GM19455 (cell line): ENCODE measurements around the gene PLSCR3.

Experiments used
- ATAC-seq: cut with Tn5 transposase; IDR thresholded peaks from one replicate; pipeline ENCODE4 v1.9.1; 2021; ENCODE audit not compliant: unreplicated experiment

Gene PLSCR3

GRCh38 chr17:7407082-7407481, 12.8 kb upstream of the PLSCR3 start:
- no peak for ATAC-seq

GRCh38 chr17:7406235-7406825, 12.0 kb upstream of the PLSCR3 start:
- no peak for ATAC-seq

DNA sequence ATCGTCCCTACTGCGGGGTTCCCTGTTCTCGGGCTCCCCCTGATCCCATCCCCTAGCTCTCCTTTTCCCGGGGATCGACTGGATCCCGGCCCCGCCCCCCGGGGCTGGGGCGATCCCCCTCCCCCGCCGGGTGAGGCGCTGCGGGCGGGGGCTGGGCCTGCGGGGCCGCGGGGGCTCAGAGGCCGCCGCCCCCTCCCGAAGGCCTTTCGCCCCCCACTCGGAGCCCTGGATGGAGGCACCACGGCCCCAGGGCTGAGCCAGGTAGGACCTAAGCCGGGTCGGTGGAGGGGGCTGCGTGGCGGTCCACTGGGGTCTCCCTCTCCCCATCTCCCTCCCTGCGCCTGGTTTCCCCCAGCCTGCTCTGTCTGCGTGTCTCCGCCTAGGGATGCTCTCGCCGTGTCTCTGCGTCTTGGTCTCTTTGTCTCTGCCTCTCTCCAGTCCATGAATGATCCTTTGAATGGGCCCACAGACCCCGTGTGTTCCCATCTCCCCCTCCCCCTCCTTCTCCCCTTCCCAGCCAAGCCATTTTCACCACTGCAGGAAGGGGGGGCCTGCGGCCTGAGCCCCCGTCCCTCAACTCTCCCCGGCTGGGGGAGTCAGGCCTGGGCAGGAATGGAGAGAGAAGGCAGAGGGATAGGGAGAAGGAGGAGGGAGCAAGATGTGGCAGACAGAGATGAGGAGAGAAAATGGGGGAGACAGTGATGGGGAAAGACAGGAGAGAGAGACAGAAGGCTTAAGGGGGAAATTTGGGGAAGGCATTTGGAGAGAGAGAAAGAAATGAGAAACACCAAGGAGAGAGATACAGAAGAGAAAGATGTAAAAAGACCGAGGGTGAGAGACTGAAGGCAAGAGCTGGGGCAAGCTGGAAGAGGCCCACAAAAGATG, 11.3 kb upstream of the PLSCR3 start:
- ATAC-seq, result no peak

DNA sequence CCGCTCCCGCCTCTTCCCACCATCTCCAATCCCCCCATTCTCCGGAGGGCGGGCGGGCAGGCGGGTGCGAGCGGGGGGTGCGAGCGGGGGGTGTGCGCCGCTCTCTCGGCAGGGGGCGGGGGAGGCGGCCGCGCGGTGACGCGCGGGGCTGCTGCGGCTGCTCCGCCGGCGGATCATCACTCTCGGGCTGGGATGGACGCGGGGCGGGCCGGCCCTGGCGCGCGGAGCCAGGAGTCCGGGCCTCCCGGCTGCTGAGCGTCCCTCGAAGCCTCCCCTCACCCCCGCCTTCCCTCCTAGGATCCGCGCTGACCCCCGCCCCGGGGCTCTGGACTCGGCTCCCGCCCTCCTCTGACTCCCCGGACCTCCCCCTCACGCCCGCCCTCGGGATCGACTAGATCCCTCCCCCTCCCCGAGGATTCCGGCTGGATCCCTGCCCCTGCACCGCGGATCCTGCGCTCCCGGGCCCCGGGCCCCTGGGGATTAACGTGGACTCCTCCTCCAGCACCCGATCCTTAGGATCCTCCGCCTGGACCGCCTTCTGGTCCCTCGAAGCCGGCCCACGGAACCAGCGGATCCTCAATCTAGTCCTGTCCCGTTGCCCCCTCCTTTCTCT, 10.5 kb upstream of the PLSCR3 start:
- ATAC-seq, result no peak

GRCh38 chr17:7403977-7404736, 9.8 kb upstream of the PLSCR3 start, which contains the start of gene TMEM256:
Gene TMEM256 (minus strand): TSS chr17:7404097. CDS start chr17:7404084, 13 bp downstream.
- ATAC-seq, result peak; percentile 93

- ATAC-seq, result peak; percentile 17
These were observed 9.3 kb upstream of the PLSCR3 start for GRCh38 chr17:7403727-7403976.

GRCh38 chr17:7403043-7403726, 8.9 kb upstream of the PLSCR3 start:
- ATAC-seq, result no peak

DNA sequence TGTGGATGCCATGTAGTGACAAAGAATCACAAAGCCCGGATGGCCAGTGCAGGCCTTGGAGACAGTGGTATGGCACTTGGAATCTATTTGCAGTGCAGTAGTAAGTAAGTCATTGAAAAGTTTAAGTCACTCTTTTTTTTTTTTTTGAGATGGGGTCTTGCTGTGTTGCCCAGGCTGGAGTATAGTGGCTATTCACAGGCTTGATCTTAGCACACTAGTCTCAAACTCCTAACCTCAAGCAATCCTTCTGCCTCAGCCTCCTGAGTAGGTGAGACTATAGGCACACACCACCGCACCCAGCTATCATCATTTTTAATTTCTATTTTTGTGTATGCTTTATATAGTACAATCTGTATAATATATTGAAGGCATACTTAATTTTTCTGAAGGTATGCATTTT, 4.3 kb upstream of the PLSCR3 start:
- no peak for ATAC-seq

GRCh38 chr17:7396147-7396546, 1.8 kb upstream of the PLSCR3 start:
- no peak for ATAC-seq

GRCh38 chr17:7393613-7394451, 493 bp downstream of the PLSCR3 start:
- peak; percentile 37 for ATAC-seq

DNA sequence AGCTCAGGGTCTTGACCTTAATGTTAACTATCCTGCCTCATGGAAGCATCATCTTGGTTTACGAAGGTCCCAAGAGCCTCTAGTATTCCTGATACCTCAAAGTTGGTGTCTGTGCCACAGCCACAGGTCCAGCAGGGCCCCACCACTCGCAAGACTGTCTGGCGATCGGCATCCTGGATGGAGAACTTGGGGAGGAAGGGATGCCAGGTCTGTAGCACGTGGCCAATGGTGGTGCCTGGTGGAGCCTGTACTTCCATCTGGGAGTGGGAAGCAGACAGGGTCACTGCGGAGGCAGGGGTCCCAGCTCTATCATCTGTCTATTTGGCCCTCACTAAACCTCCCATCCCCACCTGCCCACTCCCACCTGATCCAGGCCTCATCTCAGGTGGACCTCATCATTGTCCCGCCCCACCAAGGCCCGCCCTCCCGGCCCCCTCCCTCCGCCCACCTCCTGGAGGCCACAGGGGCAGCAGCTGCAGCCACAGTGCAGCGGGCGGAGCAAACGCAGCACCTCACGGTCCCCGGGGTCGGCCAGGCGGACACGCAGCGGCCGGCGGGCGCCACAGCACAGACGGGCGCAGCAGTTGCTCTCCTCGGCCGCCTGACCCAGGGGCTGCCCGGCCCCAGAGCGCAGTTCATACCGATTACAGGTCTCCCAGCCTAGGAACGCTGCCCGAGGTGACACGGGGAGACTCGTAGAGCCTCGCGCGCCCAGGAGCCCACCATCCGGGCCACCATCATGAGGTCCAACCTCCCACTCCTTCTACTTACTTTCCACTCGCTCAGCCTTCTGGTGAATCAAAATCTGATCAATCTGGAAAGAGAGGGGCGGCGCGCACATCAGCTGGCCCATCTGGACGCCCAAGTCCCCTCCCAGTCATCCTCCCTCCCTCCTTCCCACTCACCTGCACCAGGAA, 1.4 kb downstream of the PLSCR3 start:
- no peak for ATAC-seq

DNA sequence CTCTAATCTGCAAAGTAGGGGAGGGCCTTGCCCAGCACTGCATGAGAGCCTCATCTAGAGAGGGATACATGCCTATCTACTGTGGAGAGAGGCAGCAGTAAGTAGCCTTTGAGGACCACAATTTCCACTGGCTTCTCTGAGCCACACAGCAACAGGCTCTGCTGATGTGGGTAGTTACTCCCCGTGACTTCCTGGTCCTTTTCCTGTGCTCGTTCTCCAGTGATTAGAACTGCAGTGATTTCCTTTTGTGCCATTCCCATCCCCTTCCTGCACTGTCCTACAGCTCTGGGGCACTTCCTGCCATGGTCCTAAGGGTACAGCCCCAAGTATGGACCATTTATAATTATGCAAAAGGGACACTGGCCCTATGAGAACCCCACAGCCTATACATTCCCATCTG, 3.0 kb downstream of the PLSCR3 start:
- no peak for ATAC-seq

GRCh38 chr17:7389924-7390910, 4.1 kb downstream of the PLSCR3 start:
- ATAC-seq, result no peak

DNA sequence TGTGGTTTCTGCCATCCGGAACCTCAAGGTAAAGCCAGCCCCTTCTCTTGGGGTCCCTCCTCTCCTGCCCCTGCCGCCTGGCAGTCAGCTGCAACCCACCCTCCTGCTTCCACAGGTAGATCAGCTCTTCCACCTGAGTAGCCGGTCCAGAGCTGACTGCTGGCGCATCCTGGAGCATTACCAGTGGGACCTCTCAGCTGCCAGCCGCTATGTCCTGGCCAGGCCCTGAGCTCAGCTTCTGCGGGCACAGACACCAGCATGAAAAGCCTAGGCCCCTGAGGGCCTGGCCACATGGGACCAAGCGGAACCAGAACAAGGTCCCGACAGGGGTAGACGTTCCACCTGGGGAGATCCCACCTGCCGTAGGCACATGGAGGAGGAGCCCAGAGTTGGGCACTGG, 5.5 kb downstream of the PLSCR3 start:
- ATAC-seq, result no peak

- ATAC-seq, result no peak
These were observed 9.7 kb downstream of the PLSCR3 start for GRCh38 chr17:7384489-7385081.

DNA sequence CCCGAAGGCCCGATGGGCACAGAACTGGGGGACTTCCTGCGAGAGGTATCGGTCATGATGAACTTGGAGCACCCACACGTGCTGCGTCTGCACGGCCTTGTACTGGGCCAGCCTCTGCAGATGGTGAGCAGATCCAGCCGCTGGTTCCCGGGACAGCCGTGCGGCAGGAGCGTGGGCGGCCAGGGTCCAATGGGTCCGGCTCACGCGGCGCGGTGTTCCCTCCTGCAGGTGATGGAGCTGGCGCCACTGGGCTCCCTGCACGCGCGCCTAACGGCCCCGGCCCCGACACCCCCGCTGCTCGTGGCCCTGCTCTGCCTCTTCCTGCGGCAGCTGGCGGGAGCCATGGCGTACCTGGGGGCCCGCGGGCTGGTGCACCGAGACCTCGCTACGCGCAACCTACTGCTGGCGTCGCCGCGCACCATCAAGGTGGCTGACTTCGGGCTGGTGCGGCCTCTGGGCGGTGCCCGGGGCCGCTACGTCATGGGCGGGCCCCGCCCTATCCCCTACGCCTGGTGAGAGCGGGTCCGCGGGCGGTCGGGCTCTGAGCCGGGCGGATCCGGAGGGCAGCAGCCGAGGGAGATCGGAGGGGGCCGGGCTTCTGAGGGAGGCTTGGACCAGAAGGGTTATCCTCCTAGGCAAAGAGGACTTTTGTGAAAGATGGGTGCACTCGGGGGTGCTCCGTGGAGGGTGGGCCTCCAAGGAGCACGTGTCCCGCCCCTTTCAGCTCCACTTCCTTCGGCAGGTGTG, 10.4 kb downstream of the PLSCR3 start:
- peak; percentile 60 for ATAC-seq

DNA sequence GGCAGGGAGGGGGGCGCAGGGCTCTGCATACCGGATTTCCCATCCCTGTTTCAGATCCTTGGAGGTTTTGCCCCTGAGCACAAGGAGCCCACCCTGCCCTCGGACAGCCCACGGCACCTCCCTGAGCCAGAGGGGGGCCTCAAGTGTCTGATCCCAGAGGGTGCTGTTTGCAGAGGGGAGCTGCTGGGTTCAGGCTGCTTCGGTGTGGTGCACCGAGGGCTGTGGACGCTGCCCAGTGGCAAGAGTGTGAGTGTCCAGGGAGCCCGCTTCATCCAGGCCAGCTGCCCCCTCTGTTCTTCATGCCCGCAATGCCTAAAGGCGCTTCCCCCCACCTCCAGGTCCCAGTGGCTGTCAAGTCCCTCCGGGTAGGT, 11.0 kb downstream of the PLSCR3 start:
- ATAC-seq, result no peak
